Panc1 (cell line): ENCODE data around the gene MCTP1.

Experiments
- POLR2AphosphoS5 ChIP-seq: IDR thresholded peaks from 2 replicates; pipeline ENCODE4 v1.6.1; 2012; ENCODE audit warnings: mild to moderate bottlenecking, low read depth, low read length, moderate library complexity
- SIN3A ChIP-seq: IDR thresholded peaks from 2 replicates; pipeline ENCODE4 v1.6.1; 2012; ENCODE audit warnings: low read depth, mild to moderate bottlenecking, low read length, moderate library complexity, borderline replicate concordance; ENCODE audit not compliant: insufficient read depth
- TCF7L2 ChIP-seq: IDR thresholded peaks from 2 replicates; pipeline ENCODE4 v1.6.1; 2011; ENCODE audit warnings: mild to moderate bottlenecking, low read depth, low read length, inconsistent platforms
- TF ChIP-seq, protein P1 (sequence below), 2 experiments: IDR thresholded peaks; 2 replicates each; pipeline ENCODE4 v1.6.1; 2011 to 2012; ENCODE audit warnings: low read depth in 2 of 2, control low read depth in 1 of 2, low read length in 1 of 2, mild to moderate bottlenecking in 1 of 2, moderate library complexity in 1 of 2; ENCODE audit not compliant: insufficient read depth in 1 of 2
- TF ChIP-seq, protein P2 (sequence below): fragments of 450-650 bp; IDR thresholded peaks from 2 replicates; pipeline ENCODE4 v1.5.1; 2017; ENCODE audit warnings: mild to moderate bottlenecking

DNA sequence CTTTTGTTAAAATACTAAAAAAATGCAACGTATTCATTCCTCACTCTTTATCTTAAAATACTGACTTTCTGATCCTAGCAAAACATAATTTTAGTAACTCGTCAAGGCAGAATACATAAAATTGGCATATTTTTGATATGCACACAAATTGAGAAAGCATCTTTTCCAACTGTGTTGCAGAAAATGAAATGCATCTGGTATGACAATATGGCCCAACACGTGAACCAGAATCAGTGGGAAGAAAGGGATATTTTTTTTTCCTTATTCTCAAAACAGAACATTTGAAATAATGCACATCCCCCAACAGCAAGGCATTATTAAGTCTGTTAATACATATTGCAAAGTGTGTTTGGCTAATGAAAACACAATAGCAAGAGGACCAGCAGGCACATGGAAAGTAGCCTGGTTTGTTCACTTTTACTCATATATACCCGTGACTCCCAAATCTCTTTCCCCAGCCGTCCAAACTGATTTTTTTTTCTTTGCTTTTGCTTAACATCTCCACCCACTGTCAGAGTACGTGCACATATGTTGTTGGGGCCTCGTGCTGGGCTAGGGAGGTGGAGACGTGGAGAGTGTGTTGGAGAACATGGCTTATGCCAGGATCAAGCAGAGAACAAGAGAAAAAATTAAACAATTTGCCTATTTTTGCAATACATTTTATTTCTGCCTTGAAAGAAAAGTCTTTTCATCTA is 4.3 kb downstream of the MCTP1 start:
- TF ChIP-seq, protein P1, sequence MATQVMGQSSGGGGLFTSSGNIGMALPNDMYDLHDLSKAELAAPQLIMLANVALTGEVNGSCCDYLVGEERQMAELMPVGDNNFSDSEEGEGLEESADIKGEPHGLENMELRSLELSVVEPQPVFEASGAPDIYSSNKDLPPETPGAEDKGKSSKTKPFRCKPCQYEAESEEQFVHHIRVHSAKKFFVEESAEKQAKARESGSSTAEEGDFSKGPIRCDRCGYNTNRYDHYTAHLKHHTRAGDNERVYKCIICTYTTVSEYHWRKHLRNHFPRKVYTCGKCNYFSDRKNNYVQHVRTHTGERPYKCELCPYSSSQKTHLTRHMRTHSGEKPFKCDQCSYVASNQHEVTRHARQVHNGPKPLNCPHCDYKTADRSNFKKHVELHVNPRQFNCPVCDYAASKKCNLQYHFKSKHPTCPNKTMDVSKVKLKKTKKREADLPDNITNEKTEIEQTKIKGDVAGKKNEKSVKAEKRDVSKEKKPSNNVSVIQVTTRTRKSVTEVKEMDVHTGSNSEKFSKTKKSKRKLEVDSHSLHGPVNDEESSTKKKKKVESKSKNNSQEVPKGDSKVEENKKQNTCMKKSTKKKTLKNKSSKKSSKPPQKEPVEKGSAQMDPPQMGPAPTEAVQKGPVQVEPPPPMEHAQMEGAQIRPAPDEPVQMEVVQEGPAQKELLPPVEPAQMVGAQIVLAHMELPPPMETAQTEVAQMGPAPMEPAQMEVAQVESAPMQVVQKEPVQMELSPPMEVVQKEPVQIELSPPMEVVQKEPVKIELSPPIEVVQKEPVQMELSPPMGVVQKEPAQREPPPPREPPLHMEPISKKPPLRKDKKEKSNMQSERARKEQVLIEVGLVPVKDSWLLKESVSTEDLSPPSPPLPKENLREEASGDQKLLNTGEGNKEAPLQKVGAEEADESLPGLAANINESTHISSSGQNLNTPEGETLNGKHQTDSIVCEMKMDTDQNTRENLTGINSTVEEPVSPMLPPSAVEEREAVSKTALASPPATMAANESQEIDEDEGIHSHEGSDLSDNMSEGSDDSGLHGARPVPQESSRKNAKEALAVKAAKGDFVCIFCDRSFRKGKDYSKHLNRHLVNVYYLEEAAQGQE (IDR thresholded peaks at IDR 0.05; ENCODE audit: insufficient read depth in 1 of 2, low read depth in 2 of 2, low read length in 1 of 2): no peak
- TF ChIP-seq, protein P2, sequence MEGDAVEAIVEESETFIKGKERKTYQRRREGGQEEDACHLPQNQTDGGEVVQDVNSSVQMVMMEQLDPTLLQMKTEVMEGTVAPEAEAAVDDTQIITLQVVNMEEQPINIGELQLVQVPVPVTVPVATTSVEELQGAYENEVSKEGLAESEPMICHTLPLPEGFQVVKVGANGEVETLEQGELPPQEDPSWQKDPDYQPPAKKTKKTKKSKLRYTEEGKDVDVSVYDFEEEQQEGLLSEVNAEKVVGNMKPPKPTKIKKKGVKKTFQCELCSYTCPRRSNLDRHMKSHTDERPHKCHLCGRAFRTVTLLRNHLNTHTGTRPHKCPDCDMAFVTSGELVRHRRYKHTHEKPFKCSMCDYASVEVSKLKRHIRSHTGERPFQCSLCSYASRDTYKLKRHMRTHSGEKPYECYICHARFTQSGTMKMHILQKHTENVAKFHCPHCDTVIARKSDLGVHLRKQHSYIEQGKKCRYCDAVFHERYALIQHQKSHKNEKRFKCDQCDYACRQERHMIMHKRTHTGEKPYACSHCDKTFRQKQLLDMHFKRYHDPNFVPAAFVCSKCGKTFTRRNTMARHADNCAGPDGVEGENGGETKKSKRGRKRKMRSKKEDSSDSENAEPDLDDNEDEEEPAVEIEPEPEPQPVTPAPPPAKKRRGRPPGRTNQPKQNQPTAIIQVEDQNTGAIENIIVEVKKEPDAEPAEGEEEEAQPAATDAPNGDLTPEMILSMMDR: no peak
- TF ChIP-seq POLR2AphosphoS5: no peak
- TF ChIP-seq SIN3A: no peak
- no peak for TF ChIP-seq TCF7L2
